HEK293 (cell line): ENCODE results near the gene PDGFD.

ENCODE experiments used
- BCL11A ChIP-seq: fragments of 450-650 bp; formaldehyde crosslinking; IDR thresholded peaks from 2 replicates; pipeline ENCODE4 v1.5.1; 2016; ENCODE audit warnings: low read depth, missing biosample characterization, missing genetic modification characterization
- ZEB2 ChIP-seq: fragments of 450-650 bp; formaldehyde crosslinking; IDR thresholded peaks from 2 replicates; pipeline ENCODE4 v1.5.1; 2016; ENCODE audit warnings: missing biosample characterization, missing genetic modification characterization
- ZNF121 ChIP-seq: fragments of 450-650 bp; formaldehyde crosslinking; IDR thresholded peaks from 2 replicates; pipeline ENCODE4 v1.5.1; 2016; ENCODE audit warnings: missing biosample characterization, missing genetic modification characterization
- TF ChIP-seq, protein P1 (sequence below): fragments of 450-650 bp; formaldehyde crosslinking; IDR thresholded peaks from 2 replicates; pipeline ENCODE4 v1.5.1; 2016; ENCODE audit warnings: missing biosample characterization, missing genetic modification characterization

DNA sequence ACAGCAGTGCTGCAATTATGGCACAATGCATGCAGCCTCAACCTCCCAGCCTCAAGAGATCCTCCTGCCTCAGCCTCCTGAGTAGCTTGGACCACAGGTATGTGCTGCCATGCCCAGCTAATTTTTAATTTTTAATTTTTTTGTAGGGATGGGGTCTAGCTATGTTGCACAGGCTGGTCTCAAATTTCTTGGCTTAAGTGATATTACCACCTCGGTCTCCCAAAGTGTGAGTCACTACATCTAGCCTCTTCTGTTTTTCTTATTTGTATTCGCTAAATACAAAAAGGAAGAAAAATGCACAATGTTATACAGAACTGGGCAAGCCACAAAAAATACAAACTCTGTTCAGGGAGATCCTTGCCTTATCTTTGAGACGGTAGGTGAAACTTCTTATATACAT, 65.4 kb downstream of the PDGFD start:
- TF ChIP-seq ZNF121 (tag by site-specific recombination) (no peak), BCL11A (tag by site-specific recombination) (no peak), ZEB2 (tag by site-specific recombination) (no peak)
- TF ChIP-seq, protein P1, sequence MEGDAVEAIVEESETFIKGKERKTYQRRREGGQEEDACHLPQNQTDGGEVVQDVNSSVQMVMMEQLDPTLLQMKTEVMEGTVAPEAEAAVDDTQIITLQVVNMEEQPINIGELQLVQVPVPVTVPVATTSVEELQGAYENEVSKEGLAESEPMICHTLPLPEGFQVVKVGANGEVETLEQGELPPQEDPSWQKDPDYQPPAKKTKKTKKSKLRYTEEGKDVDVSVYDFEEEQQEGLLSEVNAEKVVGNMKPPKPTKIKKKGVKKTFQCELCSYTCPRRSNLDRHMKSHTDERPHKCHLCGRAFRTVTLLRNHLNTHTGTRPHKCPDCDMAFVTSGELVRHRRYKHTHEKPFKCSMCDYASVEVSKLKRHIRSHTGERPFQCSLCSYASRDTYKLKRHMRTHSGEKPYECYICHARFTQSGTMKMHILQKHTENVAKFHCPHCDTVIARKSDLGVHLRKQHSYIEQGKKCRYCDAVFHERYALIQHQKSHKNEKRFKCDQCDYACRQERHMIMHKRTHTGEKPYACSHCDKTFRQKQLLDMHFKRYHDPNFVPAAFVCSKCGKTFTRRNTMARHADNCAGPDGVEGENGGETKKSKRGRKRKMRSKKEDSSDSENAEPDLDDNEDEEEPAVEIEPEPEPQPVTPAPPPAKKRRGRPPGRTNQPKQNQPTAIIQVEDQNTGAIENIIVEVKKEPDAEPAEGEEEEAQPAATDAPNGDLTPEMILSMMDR (tag by site-specific recombination): no peak
